NCI-H128 (cell line): ENCODE measurements around the gene PARP6.
A peak's percentile ranks its signal among the peaks of the same experiment; 100 is the strongest.

Source experiments
- DNase-seq: peaks from one replicate; lab custom pipeline; 2025; ENCODE audit not compliant: unreplicated experiment; lab: John Stamatoyannopoulos, UW

The PARP6 gene

GRCh38 chr15:72272213-72272996 is at the start of gene PARP6:
PARP6 (minus strand) TSS chr15:72272554; CDS start chr15:72267477, 5,077 bp downstream.
- peak; percentile 80 for DNase-seq

GRCh38 chr15:72319985-72320671 is 47.8 kb upstream of the PARP6 start, which contains the start of gene CELF6:
CELF6 (minus strand) TSS chr15:72320157; CDS start chr15:72319874, 283 bp downstream.
- peak; percentile 57 for DNase-seq

GRCh38 chr15:72319360-72319984 is 47.1 kb upstream of the PARP6 start:
- DNase-seq = no peak

GRCh38 chr15:72318408-72318942 is 46.1 kb upstream of the PARP6 start:
- DNase-seq = no peak

GRCh38 chr15:72315706-72316370 is 43.5 kb upstream of the PARP6 start:
- DNase-seq = no peak

GRCh38 chr15:72313881-72314280 is 41.5 kb upstream of the PARP6 start:
- no peak for DNase-seq

- DNase-seq = no peak
Measured at GRCh38 chr15:72313448-72313840, 41.1 kb upstream of the PARP6 start.

GRCh38 chr15:72312605-72313447 is 40.5 kb upstream of the PARP6 start:
- DNase-seq = no peak

- no peak for DNase-seq
Measured at GRCh38 chr15:72307026-72307425, 34.7 kb upstream of the PARP6 start.

GRCh38 chr15:72306211-72306785 is 33.9 kb upstream of the PARP6 start:
- DNase-seq = no peak

- DNase-seq = no peak
Measured at GRCh38 chr15:72304596-72304995, 32.2 kb upstream of the PARP6 start.

GRCh38 chr15:72302955-72303354 is 30.6 kb upstream of the PARP6 start:
- no peak for DNase-seq

GRCh38 chr15:72289597-72290325 is 17.4 kb upstream of the PARP6 start:
- no peak for DNase-seq

GRCh38 chr15:72288796-72289596 is 16.6 kb upstream of the PARP6 start:
- DNase-seq = no peak

- no peak for DNase-seq
Measured at GRCh38 chr15:72285927-72286516, 13.7 kb upstream of the PARP6 start.

GRCh38 chr15:72285402-72285801 is 13.0 kb upstream of the PARP6 start:
- DNase-seq = no peak

- no peak for DNase-seq
Measured at GRCh38 chr15:72284781-72285180, 12.4 kb upstream of the PARP6 start.

GRCh38 chr15:72281713-72282112 is 9.4 kb upstream of the PARP6 start:
- no peak for DNase-seq
